A549 (cell line): ENCODE measurements around the gene INVS.

Source experiments
- BHLHE40 ChIP-seq: IDR thresholded peaks from 2 replicates; pipeline ENCODE4 v1.6.1; 2012; ENCODE audit warnings: low read depth, low read length, inconsistent platforms
- CHD4 ChIP-seq: fragments of 200-600 bp; sonication (generic); IDR thresholded peaks from 2 replicates; pipeline ENCODE4 v1.6.1; 2016; ENCODE audit warnings: antibody characterized with exemption, mild to moderate bottlenecking, borderline replicate concordance
- EP300 ChIP-seq, 2 experiments: fragments of >200 bp; sonication (Bioruptor Twin); formaldehyde crosslinking; IDR thresholded peaks; 2 replicates in 1 of 2; 3 replicates in 1 of 2; pipeline ENCODE4 v1.6.1; 2016 to 2017
- MAFK ChIP-seq: fragments of 450-650 bp; IDR thresholded peaks from 2 replicates; pipeline ENCODE4 v1.6.1; 2014; ENCODE audit not compliant: partially characterized antibody
- NFE2L2 ChIP-seq: fragments of 150-350 bp; conservative IDR thresholded peaks from 2 replicates; pipeline ENCODE4 v1.6.1; 2014; ENCODE audit warnings: low read length
- POLR2A ChIP-seq: IDR thresholded peaks from 2 replicates; pipeline ENCODE4 v1.6.1; 2012; ENCODE audit warnings: mild to moderate bottlenecking, low read length
- POLR2AphosphoS2 ChIP-seq: conservative IDR thresholded peaks from 2 replicates; pipeline ENCODE4 v1.6.1; 2012; ENCODE audit warnings: low read length, improper control_type of control experiment, inconsistent platforms
- RFX5 ChIP-seq: fragments of 450-650 bp; IDR thresholded peaks from 2 replicates; pipeline ENCODE4 v1.7.1; 2014; ENCODE audit warnings: antibody characterized with exemption, mild to moderate bottlenecking, moderate library complexity
- RNF2 ChIP-seq: fragments of 200-600 bp; sonication (generic); IDR thresholded peaks from 2 replicates; pipeline ENCODE4 v1.6.1; 2016; ENCODE audit warnings: low read depth, mild to moderate bottlenecking, antibody characterized with exemption, moderate library complexity, borderline replicate concordance
- SMC3 ChIP-seq: fragments of >200 bp; sonication (Bioruptor Twin); formaldehyde crosslinking; IDR thresholded peaks from 3 replicates; pipeline ENCODE4 v1.6.1; 2018; ENCODE audit warnings: inconsistent platforms
- TF ChIP-seq, protein P1 (sequence below): IDR thresholded peaks from 2 replicates; pipeline ENCODE4 v1.6.1; 2012
- TF ChIP-seq, protein P2 (sequence below): fragments of >200 bp; sonication (Bioruptor Twin); formaldehyde crosslinking; IDR thresholded peaks from 3 replicates; pipeline ENCODE4 v1.5.1; 2016
- TF ChIP-seq, protein P3 (sequence below): fragments of 450-650 bp; IDR thresholded peaks from 2 replicates; pipeline ENCODE4 v1.6.1; 2014; ENCODE audit warnings: antibody characterized with exemption
- TF ChIP-seq, protein P4 (sequence below): IDR thresholded peaks from 2 replicates; pipeline ENCODE4 v1.6.1; 2012; ENCODE audit warnings: low read depth, borderline replicate concordance

DNA sequence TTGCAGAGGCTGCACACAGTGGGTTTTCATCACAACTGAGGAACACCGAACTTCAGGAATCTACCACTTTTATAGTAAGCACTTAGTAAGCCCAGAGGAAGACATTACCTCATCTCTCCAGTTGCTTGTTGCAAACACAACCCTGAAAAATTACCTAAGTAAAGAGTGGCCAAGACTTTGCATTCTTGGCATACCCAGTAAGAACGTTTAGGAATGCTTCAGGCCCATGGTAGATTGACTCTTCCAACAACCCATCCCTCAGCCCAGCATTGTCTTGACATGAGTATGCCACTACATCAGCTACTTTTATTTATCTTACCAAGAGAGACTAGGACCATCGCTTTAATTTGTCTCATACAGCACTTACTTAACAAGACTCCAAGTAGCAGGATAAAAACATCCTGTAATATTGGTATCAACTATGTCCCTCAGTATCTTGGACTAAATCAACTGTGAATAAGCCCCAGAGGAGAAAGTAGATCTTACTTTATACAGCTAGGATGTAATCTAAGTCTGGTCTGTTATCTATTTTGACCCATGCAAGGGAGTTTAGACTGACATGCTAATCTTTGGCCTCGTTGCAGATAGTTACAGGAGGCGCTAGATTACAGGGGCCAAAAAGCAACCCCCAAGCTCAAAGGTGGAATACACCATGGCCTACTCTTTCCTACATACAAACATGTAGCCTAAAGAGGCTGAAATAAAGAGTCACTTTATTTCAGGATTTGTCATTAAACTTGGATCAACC is 114.9 kb downstream of the INVS start:
- TF ChIP-seq POLR2A, result no peak
- TF ChIP-seq MAFK, result no peak
- TF ChIP-seq, protein P1, sequence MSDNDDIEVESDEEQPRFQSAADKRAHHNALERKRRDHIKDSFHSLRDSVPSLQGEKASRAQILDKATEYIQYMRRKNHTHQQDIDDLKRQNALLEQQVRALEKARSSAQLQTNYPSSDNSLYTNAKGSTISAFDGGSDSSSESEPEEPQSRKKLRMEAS, result no peak
- TF ChIP-seq, protein P2, sequence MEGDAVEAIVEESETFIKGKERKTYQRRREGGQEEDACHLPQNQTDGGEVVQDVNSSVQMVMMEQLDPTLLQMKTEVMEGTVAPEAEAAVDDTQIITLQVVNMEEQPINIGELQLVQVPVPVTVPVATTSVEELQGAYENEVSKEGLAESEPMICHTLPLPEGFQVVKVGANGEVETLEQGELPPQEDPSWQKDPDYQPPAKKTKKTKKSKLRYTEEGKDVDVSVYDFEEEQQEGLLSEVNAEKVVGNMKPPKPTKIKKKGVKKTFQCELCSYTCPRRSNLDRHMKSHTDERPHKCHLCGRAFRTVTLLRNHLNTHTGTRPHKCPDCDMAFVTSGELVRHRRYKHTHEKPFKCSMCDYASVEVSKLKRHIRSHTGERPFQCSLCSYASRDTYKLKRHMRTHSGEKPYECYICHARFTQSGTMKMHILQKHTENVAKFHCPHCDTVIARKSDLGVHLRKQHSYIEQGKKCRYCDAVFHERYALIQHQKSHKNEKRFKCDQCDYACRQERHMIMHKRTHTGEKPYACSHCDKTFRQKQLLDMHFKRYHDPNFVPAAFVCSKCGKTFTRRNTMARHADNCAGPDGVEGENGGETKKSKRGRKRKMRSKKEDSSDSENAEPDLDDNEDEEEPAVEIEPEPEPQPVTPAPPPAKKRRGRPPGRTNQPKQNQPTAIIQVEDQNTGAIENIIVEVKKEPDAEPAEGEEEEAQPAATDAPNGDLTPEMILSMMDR, result no peak
- TF ChIP-seq EP300 (IDR thresholded peaks at IDR 0.05), result no peak
- no peak for TF ChIP-seq SMC3
- TF ChIP-seq BHLHE40, result no peak
- TF ChIP-seq CHD4, result no peak
- TF ChIP-seq, protein P3, sequence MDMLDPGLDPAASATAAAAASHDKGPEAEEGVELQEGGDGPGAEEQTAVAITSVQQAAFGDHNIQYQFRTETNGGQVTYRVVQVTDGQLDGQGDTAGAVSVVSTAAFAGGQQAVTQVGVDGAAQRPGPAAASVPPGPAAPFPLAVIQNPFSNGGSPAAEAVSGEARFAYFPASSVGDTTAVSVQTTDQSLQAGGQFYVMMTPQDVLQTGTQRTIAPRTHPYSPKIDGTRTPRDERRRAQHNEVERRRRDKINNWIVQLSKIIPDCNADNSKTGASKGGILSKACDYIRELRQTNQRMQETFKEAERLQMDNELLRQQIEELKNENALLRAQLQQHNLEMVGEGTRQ, result no peak
- TF ChIP-seq POLR2AphosphoS2, result no peak
- no peak for TF ChIP-seq NFE2L2
- TF ChIP-seq RFX5, result no peak
- no peak for TF ChIP-seq RNF2
- TF ChIP-seq, protein P4, sequence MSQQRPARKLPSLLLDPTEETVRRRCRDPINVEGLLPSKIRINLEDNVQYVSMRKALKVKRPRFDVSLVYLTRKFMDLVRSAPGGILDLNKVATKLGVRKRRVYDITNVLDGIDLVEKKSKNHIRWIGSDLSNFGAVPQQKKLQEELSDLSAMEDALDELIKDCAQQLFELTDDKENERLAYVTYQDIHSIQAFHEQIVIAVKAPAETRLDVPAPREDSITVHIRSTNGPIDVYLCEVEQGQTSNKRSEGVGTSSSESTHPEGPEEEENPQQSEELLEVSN, result no peak
